HG02588 (cell line): ENCODE data around the gene KCNK3.

Experiments
- ATAC-seq: cut with Tn5 transposase; IDR thresholded peaks from one replicate; pipeline ENCODE4 v1.9.1; 2021; ENCODE audit warnings: mild to moderate bottlenecking, moderate library complexity; ENCODE audit not compliant: unreplicated experiment

The KCNK3 gene

DNA sequence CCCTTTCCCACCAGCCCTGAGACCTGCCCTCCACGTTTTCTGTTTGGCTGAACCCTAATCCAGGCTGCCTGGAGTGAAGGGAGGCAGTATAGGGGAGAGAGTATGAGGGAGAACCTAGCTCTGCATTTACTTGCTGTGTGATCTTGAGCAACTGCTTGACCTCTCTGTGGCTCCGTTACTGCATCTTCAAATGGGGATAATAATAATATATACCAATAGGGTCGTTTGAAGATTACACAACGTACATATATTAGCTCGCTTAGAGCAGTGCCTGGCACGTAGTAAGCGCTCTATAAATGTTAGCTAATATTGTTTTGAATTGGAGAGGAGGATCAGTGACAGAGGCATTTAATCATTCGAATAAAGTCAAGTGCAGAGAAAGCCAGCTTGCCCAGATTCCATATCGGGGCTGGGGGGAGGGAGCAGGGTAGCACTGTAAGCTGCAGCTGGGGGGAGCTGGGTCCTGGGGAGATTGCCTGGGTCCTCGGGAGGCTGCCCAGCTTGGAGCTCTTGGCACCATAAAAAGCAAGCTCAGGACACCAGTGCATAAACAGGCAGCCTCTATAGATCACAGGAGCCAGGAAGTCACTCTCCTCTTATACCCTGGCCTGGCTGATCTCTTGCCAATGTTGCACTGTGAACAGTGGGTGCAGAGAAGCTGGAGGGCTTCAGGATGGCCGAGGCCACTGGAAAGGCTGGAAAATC, 19.1 kb downstream of the KCNK3 start:
- no peak for ATAC-seq

DNA sequence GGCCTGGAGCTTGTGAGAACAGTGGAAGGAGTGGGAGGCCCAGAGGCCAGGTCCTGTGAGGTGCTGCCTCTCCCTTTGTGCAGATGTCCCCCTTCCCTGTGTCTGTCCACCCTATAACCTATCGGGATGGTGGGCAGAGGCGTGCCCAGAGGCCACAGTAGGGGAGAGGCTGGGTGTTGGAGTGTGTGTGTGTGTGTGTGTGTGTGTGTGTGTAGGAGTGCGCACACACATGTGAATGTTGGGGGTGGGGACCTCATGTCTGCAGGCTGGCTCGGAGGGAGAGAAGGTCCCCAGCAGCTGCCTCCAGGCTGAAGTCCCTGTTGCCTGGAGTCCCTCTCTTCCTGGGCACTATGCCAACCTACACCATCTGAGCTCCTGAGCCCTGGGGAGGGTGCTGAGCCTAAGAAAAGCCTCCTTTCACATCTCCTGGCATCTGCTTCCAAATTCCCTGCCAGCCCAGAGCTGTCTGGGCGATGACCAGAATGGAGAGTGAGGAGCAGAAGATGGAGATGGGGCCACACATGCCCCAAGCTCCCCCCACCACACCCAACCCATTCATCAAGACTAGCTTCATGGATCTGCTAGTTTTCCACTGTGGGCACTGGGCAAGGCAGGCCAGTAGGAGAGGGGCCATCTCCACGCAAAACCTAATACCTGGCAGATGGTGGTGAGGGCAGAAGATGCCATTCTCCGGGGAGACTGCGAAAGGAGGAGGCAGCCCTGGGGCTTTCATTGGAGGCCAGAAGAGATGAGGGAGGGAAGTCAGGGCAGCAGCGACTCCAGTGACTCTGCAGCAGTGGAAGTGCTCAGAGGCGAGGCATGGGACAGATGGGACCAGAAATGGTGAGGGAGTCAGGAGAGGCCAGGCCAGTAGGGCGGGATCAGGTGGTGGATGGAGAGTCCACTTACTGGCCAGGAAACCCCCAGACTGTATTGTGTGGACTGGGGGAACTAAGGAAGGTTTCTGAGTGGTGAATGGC, 20.3 kb downstream of the KCNK3 start:
- ATAC-seq, result no peak

DNA sequence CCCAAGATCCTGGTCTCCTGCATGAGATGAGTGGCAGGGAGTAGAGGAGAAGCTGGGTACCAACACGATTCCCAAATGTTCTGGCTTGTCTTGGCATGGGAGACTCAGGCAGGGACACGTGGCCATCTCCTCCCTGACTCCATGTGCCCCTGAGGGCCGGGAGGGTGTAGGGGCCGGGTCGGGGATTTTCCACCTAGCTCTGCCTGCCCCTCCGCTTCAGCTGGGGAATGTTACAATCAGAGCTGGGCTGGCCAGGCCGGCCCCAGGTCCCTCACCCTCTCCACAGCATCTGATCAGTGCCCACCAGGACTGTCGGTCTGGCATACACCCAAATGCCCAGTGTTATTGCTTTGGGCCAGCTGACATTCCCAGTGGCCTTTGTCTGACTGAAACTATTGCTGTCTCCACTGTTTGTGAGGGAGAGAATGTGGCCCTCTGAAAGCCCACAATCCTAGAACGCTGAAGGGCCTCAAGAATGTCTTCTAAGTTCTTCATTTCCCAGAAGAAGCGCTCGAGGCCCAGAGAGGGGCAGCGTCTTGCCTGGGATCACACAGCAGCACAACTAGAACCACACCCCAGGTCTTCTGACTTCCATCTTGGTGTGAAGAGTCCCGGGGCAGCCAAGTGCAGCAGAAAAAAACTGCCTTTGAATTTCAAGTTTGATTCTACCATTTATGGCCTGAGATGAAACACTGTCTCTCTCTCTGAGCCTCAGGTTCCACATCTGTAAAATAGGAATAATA, 23.2 kb downstream of the KCNK3 start:
- ATAC-seq, result no peak

DNA sequence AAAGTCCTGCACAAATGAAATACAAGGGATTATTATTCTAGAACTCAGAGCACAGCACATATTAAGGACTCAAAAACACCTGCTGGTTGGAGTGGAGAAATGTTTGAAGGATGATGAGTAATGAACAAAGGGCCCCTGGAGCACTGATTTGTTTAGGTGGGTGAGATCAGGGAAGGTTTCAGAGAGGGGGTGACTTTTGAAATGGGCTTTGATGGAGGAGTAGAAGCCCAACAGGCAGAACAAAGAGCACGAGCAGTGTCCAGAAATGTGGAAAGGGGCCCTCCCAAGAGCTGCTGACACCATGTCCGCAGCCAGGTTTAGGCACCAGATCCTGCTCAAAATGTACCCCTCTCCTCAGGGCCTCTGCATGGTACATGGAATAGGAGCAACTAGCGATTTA, 23.8 kb downstream of the KCNK3 start:
- ATAC-seq, result no peak

- ATAC-seq, result no peak
These were observed 24.2 kb downstream of the KCNK3 start for GRCh38 chr2:26716769-26717168.

GRCh38 chr2:26717362-26717761, 24.8 kb downstream of the KCNK3 start:
- no peak for ATAC-seq

GRCh38 chr2:26718949-26719686, 26.6 kb downstream of the KCNK3 start:
- ATAC-seq, result no peak

DNA sequence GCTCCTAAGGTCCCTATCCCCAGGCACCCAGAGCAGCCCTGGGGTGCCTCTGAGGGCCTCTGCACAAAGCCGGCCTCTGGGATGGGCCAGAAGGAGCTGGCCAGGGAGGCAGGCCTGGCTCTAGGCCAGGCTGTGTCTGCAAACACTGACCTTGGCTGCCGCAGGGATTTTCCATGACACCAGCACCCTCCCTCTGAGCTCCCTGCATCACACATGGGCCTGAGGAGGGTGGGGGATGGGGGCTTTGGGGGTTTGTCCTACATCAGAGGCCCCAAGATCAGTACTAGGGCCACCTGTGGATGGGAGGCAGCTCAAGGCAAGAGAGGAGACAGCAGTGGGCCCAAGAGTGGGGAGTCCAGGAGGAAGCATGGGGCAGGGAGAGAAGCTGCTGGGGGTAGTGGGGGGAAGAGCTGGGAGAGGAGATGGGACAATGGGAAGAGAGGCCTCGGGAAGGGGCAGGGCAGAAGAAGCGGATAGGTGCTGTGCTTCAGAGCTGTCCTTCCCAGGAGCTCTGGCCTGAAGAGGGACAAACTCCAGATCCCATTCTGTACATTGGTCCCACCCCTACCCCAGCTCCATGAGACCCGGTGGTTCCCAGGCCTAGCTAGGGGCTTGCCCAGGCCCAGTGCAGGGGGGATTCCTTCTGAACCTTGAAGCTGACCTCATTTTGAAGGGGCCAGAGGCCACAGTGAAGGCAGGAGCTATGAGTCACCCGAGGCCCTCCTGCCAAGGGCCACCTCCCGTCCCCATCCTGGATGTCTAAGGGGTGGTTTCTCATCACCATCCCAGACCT, 28.0 kb downstream of the KCNK3 start:
- no peak for ATAC-seq

- no peak for ATAC-seq
These were observed 28.9 kb downstream of the KCNK3 start for GRCh38 chr2:26721115-26722032.

DNA sequence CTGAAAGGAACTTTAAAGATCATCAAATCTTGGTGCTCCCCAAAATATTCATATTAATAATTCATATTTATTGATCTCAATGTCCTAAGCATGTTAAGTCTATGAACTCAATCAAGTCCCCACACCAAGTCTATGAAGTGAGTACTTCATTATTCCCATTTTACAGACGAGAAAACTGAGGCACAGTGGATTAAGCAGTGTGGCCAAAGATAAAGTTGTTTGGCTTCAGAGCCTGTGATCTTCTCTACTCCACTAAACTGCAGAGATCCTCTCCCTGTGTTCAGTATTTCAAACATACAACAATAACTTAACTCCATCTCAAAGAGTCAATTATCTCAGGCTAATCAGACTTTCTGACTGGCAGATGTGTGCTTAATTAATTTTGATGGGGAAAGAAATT, 29.8 kb downstream of the KCNK3 start:
- ATAC-seq, result no peak

- ATAC-seq, result no peak
These were observed 30.4 kb downstream of the KCNK3 start for GRCh38 chr2:26722911-26723310.

DNA sequence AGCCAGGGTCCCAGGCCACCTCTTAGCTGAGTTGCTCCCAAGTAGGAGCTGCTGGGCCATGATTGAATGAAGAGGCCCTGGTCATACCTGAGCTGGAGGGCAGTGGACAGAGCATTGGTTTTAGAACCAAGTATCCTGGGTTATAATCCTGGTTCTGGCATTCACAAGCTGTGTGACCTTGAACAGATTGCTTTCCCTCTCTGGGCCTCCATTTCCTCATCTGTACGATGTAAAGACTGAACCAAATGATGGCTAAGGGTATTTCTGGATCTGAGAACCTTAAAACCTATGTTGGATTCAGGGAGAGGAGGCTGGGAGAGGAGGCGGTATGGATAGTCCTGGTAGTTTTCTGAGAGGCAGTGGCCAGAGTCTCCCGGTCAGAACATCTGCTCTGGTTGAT, 31.0 kb downstream of the KCNK3 start:
- no peak for ATAC-seq

DNA sequence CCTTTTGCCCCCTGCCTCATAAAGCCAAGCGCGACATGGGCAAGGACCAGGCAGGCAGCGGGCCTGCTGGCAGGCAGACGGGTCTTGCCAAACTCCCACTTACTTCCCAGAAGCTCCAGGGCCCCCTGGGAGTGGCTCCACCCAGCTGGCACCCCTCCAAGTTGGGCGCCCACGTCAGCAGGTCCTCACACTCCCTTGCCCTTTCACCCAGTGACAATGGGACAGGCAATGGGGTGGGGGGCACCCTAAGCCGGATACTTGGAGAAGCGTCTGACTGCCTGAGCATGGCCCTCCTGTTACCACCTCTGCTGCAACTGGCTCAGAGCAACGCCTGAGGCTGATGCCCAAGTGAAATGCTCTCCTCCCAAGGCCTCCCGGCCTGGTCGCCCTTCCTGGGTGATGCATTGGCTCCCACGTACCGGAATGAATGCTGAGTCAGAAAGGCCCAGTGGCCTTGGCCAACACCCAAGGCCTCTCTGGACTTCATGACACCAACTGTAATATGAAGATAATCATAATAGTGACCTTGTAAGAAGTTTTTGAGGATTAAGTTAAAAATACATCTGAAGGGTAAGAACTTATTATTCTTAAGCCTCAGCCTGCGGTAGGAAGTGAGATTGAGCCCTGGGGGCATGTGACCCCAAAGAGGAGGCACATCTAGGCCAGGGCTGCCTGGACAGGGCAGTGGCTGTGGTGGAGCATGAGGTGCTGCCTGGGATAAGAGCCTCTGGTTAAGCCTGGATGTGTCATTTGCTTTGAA, 31.6 kb downstream of the KCNK3 start:
- ATAC-seq, result no peak

DNA sequence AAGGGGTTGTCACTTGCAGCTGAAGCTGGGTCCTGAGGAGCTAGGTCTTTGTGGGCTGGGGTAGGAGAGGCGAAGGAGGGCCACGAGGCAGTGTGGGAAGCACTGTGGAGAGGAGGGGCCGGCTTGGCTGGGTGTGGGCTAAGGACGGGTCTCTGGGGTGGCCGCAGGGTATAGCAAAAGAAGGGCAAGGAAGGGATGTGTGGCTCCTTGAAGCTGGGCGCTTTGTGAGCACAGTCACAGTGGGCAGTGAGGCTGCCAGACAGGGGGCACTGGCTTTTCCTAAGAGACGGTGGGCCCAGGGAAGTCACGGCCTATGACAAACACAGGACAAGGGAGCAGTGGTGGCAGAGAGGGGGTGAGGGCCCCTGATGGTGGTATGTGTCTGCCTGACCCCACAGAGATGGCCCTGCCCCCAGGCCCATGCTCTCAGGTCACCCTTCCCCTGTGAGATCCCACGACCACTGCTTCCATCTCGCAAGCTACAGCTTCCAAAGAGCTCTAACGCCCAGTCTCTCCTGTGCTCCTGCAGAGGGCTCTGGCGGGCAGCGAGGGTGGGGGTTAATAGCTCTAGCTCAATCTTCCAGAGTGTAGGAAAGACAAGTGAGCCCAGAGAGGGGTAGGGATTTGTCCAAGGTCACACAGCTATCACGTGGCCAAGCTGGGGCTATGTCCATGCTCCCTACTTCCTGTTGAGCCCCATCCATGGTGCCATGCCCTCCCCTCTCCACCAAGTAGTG, 32.4 kb downstream of the KCNK3 start:
- no peak for ATAC-seq

GRCh38 chr2:26725521-26725820, 32.9 kb downstream of the KCNK3 start:
- ATAC-seq, result no peak

DNA sequence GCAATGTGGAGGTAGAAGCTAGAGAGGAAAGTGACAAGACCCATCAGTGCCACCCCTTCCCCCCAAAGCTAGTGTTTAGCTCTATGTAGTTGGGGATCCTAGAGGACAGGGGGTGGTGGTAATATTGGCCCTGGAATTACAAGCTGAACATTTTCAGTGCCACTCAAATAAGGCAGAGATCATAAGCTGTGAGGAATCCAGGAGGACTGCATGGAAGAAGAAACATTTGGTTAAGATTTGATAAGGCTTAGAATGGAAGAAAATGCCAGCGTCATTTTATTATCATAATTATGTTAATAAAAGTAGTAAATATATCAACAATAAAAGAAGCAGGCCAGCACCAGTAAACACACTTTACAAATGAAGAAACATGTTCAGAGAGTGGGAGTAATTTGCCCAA, 33.7 kb downstream of the KCNK3 start:
- no peak for ATAC-seq

DNA sequence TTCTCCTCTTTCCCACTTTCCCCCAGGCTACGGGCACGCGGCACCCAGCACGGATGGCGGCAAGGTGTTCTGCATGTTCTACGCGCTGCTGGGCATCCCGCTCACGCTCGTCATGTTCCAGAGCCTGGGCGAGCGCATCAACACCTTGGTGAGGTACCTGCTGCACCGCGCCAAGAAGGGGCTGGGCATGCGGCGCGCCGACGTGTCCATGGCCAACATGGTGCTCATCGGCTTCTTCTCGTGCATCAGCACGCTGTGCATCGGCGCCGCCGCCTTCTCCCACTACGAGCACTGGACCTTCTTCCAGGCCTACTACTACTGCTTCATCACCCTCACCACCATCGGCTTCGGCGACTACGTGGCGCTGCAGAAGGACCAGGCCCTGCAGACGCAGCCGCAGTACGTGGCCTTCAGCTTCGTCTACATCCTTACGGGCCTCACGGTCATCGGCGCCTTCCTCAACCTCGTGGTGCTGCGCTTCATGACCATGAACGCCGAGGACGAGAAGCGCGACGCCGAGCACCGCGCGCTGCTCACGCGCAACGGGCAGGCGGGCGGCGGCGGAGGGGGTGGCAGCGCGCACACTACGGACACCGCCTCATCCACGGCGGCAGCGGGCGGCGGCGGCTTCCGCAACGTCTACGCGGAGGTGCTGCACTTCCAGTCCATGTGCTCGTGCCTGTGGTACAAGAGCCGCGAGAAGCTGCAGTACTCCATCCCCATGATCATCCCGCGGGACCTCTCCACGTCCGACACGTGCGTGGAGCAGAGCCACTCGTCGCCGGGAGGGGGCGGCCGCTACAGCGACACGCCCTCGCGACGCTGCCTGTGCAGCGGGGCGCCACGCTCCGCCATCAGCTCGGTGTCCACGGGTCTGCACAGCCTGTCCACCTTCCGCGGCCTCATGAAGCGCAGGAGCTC, 35.4 kb downstream of the KCNK3 start:
- ATAC-seq, result no peak
